ENCODE results near the gene MED7. TPM values are rescaled to one million over a fixed set of nuclear protein-coding genes. Genes with fewer than 3 reads are reported as not detected.

The MED7 gene
- total RNA-seq, 1 experiment from 2014 or later, result 11.2 TPM

DNA sequence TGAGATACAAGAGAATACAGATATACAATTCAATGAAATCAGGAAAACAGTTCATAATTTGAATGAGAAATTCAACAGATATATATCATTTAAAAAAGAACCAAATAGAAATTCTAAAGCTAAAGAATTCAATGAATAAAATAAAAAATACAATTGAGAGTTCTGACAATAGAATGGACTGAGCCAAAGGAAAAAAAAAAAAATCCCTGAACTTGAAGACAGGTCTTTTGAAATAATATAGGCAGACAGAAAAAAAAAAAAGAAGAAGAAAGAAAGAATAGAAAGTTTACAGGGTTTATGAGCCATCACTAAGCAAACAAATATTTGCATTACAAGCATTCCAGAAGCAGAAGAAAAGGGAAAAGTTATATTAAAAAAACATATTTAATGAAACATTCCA is 21.0 kb downstream of the MED7 start:
- no peak for DNase-seq (ENCODE audit: low spot score)
- Mint-ChIP-seq H3K27ac (no peak overlapping the region), H3K36me3 (no peaks in the 10 kb centered on the region; the same call in 1 of the 2 replicates), H3K27me3 (ENCODE audit: low read depth) (no peaks in the 10 kb centered on the region), H3K4me1 (peaks cover 6% of the 10 kb centered on the region), H3K4me3 (no peak overlapping the region), H3K9me3 (peaks cover 4% of the 10 kb centered on the region; the same call in 1 of the 2 replicates)
- TF ChIP-seq IRF2 (CRISPR knock-in tag; IDR thresholded peaks at IDR 0.05; ENCODE audit: borderline replicate concordance, low read depth), result no peak
- ChIA-PET POLR2A (no interaction called here), CTCF (no interaction called here)
- no peak for ATAC-seq

DNA sequence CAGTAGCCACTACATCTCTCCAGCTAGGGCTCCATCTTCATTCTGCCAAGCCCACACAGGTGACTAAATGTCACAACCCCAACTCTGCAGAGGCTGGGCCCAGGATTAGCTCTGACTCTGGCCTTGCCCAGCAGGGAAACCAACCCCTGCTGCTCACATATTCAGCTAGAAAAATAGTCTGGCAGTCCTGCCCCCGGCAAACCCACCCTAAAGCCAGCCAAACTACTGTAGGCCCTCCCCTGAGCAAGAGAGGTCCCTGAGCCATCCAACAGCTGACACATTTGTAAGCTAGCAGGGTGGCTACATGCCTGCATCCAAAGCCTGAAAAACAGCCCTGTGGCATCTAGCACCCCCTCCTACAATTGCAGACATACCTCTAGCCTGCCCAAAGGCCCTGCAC is 22.6 kb downstream of the MED7 start:
- Mint-ChIP-seq H3K4me1 (no peaks in the 10 kb centered on the region), H3K27ac (no peak overlapping the region), H3K36me3 (no peaks in the 10 kb centered on the region; the same call in 1 of the 2 replicates), H3K4me3 (no peak overlapping the region), H3K9me3 (peaks cover 4% of the 10 kb centered on the region; the same call in 1 of the 2 replicates), H3K27me3 (ENCODE audit: low read depth) (no peaks in the 10 kb centered on the region)
- DNase-seq (ENCODE audit: low spot score) (no peak), ATAC-seq (no peak)
- TF ChIP-seq, protein P1, sequence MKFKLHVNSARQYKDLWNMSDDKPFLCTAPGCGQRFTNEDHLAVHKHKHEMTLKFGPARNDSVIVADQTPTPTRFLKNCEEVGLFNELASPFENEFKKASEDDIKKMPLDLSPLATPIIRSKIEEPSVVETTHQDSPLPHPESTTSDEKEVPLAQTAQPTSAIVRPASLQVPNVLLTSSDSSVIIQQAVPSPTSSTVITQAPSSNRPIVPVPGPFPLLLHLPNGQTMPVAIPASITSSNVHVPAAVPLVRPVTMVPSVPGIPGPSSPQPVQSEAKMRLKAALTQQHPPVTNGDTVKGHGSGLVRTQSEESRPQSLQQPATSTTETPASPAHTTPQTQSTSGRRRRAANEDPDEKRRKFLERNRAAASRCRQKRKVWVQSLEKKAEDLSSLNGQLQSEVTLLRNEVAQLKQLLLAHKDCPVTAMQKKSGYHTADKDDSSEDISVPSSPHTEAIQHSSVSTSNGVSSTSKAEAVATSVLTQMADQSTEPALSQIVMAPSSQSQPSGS (CRISPR knock-in tag; IDR thresholded peaks at IDR 0.05; ENCODE audit: borderline replicate concordance, low read depth), result no peak
- TF ChIP-seq MYBL2 (CRISPR knock-in tag; IDR thresholded peaks at IDR 0.05), result no peak
- TF ChIP-seq, protein P2, sequence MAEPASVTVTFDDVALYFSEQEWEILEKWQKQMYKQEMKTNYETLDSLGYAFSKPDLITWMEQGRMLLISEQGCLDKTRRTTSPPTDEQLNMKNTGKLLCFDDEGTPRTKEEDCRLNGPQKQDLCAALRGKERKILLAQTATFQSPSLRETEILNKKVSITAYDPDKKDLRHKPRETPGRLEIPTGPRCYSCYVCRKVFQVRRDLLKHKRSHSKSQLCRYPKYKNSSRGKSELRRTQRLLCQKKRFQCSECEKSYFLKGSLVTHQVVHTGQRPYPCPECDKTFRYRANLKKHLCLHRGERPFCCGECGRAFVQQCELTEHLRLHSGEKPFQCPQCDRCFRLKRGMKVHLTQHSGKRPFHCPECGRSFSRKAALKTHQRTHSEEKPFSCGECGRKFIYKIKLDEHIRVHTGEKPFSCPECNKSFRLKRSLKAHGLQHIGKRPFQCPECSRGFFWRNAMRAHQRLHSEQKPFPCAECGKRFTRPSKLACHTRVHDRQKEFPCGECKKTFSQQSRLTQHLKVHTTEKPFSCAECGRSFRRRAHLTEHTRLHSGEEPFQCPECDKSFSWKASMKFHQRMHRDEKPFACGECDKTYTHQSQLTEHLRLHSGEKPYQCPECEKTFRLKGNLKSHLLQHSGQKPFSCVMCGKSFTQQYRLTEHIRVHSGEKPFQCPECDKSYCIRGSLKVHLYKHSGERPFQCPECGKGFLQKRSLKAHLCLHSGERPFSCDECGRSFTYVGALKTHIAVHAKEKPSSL (CRISPR knock-in tag; conservative IDR thresholded peaks at IDR 0.05), result no peak
- TF ChIP-seq, protein P3, sequence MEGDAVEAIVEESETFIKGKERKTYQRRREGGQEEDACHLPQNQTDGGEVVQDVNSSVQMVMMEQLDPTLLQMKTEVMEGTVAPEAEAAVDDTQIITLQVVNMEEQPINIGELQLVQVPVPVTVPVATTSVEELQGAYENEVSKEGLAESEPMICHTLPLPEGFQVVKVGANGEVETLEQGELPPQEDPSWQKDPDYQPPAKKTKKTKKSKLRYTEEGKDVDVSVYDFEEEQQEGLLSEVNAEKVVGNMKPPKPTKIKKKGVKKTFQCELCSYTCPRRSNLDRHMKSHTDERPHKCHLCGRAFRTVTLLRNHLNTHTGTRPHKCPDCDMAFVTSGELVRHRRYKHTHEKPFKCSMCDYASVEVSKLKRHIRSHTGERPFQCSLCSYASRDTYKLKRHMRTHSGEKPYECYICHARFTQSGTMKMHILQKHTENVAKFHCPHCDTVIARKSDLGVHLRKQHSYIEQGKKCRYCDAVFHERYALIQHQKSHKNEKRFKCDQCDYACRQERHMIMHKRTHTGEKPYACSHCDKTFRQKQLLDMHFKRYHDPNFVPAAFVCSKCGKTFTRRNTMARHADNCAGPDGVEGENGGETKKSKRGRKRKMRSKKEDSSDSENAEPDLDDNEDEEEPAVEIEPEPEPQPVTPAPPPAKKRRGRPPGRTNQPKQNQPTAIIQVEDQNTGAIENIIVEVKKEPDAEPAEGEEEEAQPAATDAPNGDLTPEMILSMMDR (IDR thresholded peaks at IDR 0.05), result no peak
- ChIA-PET POLR2A (no interaction called here), CTCF (interaction anchor here (0.8 kb wide), 1 partner anchor 29 kb away, joined by 3 read pairs; no protein-coding TSS in a partner anchor)

DNA sequence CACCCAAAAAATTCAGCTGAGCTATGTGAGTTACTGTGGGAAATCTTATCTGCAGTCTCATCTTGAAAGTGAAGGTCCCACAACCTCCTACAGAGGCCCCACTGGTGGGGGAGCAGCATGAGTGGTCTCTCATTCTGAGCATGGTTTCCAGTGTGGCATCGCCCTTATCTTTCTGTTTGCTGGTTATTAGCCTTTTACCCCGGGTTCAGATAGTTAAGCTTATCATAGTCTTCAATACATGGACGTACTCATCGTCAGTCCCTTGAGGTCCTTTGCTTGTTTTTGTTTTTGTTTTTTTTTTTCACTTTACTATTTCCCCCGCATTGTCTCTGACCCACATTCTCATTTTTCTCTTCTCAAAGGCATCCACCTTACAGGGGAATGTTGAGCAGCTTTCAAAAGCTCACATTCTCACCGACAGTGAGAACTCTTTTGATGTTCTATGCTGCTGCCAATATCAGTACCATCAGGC is 26.1 kb downstream of the MED7 start:
- no peaks in the 10 kb centered on the region for H3K27me3 Mint-ChIP-seq (ENCODE audit: low read depth)
- no peaks in the 10 kb centered on the region for H3K4me1 Mint-ChIP-seq
- CTCF ChIA-PET, result interaction anchor here (0.6 kb wide), 1 partner anchor 172 kb away, joined by 3 read pairs; no protein-coding TSS in a partner anchor

DNA sequence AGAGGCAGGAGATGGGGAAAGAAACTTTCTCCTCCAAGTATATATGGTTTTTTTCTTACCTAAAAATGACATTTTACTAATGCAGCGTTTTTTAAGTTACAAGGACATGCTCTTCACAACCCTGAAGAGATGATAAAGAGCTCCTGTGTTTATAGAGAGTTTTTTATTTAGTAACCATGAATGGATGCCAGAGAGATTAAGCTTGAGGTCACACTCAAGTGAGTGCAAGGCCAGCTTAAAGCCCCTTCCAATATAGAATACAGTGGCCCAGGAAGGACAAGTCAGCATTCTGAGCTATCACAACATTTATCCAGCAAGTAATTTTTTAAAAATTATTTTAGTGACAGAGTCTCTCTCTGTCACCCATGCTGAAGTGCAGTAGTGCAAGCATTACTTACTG is 27.2 kb downstream of the MED7 start:
- ChIA-PET CTCF (interaction anchor here (0.7 kb wide), 1 partner anchor 16 kb away, joined by 4 read pairs; no protein-coding TSS in a partner anchor), POLR2A (no interaction called here)
- Mint-ChIP-seq H3K4me3 (no peak overlapping the region), H3K36me3 (no peaks in the 10 kb centered on the region), H3K27ac (no peak overlapping the region), H3K4me1 (no peaks in the 10 kb centered on the region), H3K27me3 (ENCODE audit: low read depth) (no peaks in the 10 kb centered on the region), H3K9me3 (no peaks in the 10 kb centered on the region)
- no peak for TF ChIP-seq RELA (CRISPR knock-in tag; IDR thresholded peaks at IDR 0.05; ENCODE audit: borderline replicate concordance)
- no peak for TF ChIP-seq MXD4 (CRISPR knock-in tag; IDR thresholded peaks at IDR 0.05; ENCODE audit: borderline replicate concordance)
- TF ChIP-seq, protein P4, sequence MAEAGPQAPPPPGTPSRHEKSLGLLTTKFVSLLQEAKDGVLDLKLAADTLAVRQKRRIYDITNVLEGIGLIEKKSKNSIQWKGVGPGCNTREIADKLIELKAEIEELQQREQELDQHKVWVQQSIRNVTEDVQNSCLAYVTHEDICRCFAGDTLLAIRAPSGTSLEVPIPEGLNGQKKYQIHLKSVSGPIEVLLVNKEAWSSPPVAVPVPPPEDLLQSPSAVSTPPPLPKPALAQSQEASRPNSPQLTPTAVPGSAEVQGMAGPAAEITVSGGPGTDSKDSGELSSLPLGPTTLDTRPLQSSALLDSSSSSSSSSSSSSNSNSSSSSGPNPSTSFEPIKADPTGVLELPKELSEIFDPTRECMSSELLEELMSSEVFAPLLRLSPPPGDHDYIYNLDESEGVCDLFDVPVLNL (CRISPR knock-in tag; IDR thresholded peaks at IDR 0.05; ENCODE audit: borderline replicate concordance, low read depth), result no peak
- TF ChIP-seq, protein P1 (CRISPR knock-in tag; IDR thresholded peaks at IDR 0.05; ENCODE audit: borderline replicate concordance, low read depth), result no peak
- TF ChIP-seq RORB (CRISPR knock-in tag; IDR thresholded peaks at IDR 0.05), result no peak
- TF ChIP-seq NR3C1 (CRISPR knock-in tag; conservative IDR thresholded peaks at IDR 0.05; ENCODE audit: low read depth), result no peak
- no peak for DNase-seq (ENCODE audit: low spot score)
- ATAC-seq, result no peak

More for the DNA sequence above, 26.1 kb downstream of the MED7 start:
- DNase-seq (ENCODE audit: low spot score) (no peak), ATAC-seq (no peak)
- H3K9me3 Mint-ChIP-seq, result peaks cover 4% of the 10 kb centered on the region; the same call in 1 of the 2 replicates
- TF ChIP-seq, protein P5, sequence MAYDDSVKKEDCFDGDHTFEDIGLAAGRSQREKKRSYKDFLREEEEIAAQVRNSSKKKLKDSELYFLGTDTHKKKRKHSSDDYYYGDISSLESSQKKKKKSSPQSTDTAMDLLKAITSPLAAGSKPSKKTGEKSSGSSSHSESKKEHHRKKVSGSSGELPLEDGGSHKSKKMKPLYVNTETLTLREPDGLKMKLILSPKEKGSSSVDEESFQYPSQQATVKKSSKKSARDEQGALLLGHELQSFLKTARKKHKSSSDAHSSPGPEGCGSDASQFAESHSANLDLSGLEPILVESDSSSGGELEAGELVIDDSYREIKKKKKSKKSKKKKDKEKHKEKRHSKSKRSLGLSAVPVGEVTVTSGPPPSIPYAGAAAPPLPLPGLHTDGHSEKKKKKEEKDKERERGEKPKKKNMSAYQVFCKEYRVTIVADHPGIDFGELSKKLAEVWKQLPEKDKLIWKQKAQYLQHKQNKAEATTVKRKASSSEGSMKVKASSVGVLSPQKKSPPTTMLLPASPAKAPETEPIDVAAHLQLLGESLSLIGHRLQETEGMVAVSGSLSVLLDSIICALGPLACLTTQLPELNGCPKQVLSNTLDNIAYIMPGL (CRISPR knock-in tag; IDR thresholded peaks at IDR 0.05), result no peak
- POLR2A ChIA-PET, result no interaction called here
- no peak overlapping the region for H3K27ac Mint-ChIP-seq
- no peaks in the 10 kb centered on the region for H3K36me3 Mint-ChIP-seq
- no peak overlapping the region for H3K4me3 Mint-ChIP-seq

Data from WTC11 (cell line).